GM12892 (cell line): ENCODE data around the gene MYO3A.

Experiments
- POLR2A ChIP-seq: IDR thresholded peaks from 2 replicates; pipeline ENCODE4 v1.6.1; 2011; ENCODE audit warnings: low read depth, low read length, control low read depth
- POLR2AphosphoS5 ChIP-seq: IDR thresholded peaks from 2 replicates; pipeline ENCODE4 v1.6.1; 2011; ENCODE audit warnings: low read depth, low read length, control low read depth
- TAF1 ChIP-seq: IDR thresholded peaks from 2 replicates; pipeline ENCODE4 v1.6.1; 2011; ENCODE audit warnings: low read depth, mild to moderate bottlenecking, control low read depth, low read length, borderline replicate concordance

DNA sequence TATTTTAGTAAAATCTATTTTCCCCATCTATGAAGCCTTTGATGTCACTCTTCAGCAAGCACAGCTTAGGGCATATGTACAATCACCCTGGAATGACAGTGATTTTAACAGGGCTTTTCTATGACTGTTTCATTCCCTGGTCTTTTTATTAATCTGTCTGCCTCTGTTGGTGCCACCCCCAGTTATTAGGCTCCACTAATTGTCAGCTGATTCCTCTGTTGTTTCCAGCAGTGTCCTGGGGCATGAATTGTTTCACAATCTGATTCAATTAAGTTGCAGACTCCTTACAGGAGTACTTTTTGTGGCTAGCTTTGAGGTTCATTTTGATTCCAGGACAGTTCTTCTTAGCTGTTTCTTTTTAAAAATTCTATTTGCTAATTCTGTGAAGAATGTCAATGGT lies 38.6 kb downstream of the MYO3A start:
- no peak for TF ChIP-seq POLR2AphosphoS5
- TF ChIP-seq TAF1, result no peak
- TF ChIP-seq POLR2A, result no peak
